ENCODE results near the gene TULP4.
"Not testable (repeated sequence)": the region's sequence is repeated elsewhere in the genome, so short reads cannot be mapped to it uniquely, and the experiment has no call there.

The TULP4 gene

DNA sequence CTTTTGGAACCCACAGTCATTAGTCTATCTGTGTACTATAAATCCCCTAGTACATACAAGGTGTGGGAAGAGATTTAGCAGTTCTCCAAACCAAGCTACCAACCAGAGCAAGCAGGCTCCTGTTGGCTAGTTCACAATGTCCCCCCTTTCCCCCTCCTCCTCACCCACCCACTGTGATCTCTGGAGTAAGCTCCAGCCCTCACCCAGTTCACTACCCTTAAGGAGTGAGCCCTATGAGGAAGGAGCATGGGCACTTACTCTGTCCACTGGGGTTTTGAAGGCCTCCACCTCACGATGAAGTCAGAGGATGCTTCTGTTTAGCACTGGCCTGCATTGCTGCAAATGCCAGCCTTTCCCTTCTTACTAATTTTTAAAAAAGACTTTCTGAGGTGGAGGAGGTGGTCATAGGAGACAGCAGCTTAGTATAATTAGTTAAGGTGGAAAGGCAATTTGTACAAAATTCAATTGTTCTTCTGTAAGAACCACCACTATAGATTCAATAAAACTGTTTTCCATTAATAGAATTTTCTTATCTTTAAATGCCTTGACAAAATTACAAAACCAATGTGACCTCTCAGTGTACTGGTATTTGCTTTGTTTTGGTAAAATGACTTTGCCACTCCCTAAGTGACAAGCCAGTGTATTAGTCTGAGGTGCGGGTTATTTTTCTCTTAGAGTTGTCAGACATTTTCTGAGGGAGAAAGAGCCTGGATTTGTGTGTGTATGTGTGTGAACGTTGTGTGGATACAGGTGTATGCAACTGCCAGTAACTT is 86.2 kb downstream of the TULP4 start:
- DNase-seq, result no peak

DNA sequence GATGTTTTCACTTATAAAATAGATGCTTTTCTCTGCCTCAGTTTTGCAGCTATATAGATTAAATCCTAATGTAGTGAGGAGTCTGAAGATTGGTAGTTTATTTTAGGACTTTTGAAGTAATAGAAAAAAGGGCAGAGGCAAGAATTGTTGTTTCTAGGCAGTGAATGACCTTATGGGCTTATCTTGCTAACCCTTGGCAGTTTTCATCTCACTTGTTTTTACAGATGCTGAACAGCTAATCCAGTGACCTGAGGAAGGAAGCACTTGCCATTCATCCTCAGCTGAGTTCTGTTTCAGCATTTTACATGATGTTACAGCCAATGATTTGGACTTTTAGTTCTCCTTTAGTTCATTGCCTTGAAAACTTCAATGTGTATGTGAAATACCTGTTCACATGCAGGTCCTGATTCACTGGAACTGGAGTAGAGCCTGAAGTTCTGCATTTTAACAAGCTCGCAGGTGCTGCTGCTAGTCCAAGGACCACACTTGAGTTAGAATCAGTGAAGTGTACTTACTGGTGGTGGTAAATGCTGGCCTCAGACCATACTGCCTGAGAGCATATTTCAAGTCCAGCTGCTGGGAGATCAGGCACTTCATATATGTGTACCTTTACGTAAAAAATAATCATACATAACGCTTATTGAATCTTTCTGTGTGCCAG is 86.9 kb downstream of the TULP4 start:
- no peak for DNase-seq

DNA sequence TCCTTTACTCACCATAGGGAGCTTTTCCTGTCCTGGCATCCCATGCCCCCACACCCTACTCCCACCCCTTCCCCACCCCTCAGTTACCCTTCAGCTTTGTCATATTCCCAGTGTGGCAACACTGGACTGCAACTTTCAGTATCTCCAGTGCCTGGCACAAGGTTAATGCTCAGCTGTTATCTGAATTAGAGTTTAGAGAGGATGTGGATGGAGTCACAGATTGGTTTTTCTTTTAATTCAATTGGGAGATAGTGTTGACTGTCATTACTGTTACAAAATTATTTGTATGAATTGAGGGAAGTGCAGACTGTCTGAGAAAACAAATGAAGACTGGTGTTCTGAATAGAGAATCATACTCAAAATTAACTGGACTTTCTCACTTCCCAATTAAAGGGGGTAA is 89.9 kb downstream of the TULP4 start:
- DNase-seq, result no peak

DNA sequence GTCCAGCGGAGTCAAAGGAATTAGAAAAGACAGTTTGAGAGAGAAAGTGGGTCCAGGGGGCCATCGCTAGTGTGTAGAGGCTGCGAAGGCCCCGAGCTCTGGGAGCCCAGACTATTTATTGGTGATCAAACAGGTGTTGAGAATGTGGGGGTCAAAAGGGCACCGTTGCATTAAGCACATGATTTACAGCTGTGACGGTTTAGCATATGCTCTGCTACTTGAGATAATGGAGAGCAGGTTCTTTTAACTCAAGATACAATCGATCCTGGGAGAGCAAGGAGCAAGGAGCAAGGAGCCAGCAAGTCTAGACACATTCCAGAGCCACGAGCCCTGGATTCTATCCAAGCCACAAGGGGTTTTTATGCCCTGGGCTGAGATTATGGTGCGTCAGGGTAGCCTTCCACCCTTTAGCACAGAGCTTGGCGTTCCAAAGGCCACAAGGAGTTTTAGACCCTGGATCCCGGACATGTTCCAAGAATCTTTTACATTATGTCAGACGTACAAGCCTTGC is 93.1 kb downstream of the TULP4 start:
- not testable (repeated sequence) for DNase-seq

DNA sequence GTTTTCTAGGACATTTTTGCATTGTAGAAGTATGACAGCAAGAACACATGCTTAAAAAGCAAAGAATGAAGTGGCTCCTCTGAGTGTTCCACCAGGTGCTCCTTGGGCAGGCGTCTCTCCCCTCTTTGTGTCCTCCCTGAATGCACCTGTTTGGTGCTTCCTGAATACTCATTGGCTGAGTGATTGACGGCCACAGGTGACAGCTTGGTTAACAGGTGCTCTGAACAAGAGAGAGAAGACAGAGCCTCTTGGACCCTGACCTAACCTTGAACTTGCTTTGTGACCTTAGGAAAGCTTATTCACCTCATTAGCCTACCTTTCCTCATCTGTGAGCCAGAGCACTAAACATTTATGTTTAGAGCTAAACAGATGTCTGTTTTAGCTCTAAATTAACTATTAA is 93.7 kb downstream of the TULP4 start:
- DNase-seq, result no peak

DNA sequence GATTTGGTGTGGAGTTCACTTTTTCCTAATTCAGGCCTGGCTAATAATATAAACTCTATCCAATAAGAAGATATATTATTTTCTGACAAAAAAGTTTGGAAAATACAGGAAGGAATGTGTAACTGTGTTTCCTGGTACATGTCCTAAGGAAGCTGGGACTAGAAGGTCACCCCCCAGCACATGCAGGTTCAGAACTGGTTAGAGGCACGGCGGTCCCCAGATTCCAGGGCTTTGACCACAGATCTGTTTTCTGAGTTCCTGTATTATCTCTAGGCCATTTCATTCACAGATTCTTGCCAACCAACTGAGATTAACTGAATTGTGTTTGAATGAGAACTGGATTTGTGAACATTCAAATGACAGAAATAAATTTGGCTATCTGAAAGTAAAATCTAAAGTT is 94.5 kb downstream of the TULP4 start:
- DNase-seq, result no peak

DNA sequence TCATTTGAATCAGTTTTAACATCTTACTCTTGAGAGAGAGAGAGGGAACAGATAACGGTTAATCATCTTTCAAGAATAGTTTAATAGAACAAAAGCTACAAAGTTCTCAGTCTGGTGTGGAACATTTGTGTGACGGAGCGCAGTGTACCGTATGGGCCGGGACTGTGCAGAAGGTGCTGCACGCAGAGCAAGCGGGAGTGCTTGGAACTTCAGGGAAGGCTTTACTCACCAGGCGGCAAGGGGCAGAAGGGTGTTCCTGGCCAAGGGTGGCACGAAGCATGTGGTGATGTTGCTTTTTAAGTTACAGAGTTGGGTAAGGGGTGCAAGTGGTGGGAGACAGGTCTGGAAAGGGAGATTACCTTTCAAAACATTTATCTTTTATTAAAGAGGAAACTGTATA is 95.7 kb downstream of the TULP4 start:
- no peak for DNase-seq

DNA sequence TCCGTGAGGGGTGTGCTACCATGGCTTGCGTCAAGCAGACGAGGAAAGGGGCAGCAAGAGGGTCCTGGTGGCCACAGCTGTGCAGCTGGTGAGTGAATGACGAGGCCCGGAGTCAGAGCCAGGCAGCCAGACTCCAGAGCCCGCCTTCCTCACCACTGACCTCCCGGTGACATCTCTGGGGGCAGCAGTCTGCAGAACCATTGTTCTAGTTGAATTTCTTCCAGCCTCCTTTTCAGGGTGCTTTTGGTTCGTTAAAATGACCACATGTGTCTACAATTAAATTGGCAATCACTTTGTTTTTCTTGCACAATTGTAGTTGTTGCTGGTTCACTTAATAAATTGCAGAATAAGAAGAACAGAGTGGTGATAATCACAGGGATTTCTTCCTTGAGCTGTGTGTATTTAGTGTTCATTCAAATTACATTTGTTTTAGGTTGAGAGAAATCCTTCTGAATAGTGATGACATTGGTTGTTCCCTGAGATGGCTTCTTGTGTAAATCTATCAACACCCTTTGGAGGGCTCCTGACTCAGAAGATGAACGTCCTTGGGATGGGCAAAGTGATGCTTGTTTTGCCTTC is 96.4 kb downstream of the TULP4 start:
- DNase-seq, result no peak

DNA sequence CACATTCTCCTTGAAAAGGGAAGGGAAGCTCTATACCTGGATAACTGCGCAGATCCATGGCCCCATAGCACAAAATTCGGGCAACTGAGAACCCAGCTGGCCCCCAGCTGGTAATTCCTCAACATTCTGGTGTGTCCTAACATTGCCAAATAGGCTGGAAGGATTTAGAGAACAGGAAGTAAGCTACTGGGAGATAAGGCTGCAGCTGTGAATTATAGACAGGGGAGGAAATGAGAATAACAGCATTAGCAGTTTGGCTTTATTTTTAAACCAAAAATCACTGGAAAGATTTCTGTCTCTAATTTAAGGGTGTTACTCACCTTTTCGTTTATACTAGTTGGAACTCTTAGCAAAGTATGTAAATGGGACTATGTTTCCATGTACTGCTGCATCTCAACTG is 97.2 kb downstream of the TULP4 start:
- DNase-seq, result no peak

DNA sequence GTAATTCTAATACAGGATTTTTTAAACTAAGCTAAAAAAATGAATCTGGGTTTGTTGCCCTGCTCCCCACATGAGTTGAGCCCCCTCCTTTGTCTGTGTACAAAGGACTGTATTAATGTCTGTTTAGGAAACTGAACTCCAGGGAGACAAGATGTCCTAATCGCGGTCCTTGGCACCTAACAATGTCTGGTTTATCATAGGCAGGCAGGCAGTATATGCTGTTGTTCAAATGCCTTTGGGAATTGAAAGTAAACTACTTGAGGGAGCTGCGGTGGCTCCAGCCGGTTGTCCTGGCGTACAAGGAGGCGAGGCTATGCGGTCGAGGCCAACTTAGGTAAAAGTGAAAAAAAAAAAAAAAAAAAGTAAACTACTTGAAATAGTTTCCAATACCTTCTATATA is 98.5 kb downstream of the TULP4 start:
- no peak for DNase-seq

DNA sequence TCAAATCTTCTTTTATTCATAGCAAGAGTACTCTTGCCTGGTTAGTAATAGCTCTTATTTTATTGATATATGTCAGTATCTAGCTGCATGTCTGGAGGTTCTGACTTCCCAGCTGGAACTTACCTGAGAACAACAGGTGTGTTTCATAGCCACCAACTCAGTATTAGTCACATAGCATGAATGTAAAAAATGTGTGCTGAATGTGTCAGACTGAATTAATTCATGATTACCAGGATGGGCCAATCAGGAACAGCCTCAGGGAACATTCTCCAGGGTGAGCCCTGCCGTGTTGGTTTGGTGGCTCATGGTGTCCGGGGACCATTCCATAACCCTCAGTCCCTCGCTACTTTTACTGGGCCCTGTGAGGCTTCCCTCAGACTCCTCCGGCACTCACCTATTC is 99.7 kb downstream of the TULP4 start:
- no peak for DNase-seq

DNA sequence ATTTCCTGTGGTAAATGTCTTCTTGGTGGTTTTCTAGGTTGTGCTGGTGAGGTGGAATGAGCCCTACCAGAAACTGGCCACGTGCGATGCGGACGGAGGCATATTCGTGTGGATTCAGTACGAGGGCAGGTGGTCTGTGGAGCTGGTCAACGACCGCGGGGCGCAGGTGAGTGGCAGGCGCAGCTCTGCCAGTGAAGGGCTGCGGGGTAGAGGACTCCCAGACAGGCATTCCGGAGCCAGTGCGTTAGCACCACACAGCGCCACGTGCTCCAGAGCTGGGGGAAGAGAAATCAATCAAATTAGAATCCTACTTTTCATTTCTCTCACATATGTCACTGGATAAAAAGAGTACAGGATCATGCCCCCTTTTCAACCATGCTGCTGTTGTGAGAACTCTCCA is 100.8 kb downstream of the TULP4 start:
- DNase-seq, result no peak

DNA sequence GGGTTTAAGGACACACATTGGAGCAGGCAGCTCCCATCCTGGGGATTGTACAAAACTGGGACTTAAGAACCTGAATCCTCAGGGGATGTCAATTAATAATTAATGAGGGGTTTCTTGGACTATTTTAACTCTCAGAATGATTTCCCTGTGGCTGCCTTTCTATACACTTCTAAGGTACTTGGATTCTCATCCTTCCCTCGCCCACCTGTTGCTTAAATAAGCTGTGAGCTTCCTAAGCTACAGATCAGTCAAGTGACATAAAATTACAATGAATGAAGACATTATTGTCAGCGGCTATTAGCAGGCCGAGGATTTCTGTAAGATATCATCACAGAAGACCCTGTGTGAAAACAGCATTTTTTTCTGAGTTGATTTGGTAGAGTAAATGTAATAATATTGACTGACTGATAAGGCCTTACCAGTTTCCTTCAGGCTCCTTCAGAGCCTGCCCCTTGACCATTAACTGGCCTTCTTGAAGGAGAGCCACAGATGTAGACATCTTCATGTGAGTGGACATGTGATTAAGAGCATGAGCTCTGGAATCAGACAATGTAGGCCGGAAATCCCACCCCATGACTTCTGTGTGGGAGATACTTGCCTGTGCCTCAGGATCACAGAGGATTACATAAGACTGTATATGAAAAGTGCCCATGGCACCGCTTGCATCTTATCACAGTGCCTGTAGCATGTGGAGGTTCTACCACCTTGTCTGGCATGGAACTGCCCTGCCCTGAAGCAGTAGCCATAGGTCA is 101.7 kb downstream of the TULP4 start:
- DNase-seq, result no peak

DNA sequence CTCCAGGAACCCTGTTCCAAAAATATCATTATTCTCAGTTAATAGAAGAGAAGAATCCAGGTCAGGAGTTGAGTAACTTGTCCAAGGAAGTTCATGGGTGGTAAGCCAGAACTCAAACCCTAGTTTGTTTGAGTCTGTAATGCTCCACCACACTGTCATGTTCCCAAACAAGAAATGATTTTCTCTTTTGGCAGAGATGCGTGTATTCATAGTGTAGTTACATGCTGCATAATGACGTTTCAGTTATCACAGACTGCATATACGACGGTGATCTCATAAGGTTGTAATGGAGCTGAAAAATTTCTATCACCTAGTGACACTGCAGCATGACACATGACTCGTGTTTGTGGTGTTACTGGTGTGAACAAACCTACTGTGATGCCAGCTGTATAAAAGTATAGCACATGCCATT is 102.6 kb downstream of the TULP4 start:
- no peak for DNase-seq

DNA sequence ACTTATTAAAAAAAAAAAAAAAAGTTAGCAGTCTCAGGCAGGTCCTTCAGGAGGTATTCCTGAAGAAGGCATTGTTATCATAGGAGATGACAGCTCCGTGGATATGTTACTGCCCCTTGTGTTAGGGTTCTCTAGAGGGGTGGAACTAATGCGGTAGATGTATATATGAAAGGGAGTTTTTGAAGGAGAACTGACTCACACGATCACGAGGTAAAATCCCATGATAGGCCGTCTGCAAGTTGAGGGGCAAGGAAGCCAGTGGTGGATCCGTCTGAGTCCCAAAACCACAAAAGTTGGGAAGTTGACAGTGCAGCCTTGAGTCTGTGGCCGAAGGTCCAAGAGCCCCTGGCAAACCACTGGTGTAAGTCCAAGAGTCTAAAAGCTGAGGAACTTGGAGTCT is 103.4 kb downstream of the TULP4 start:
- no peak for DNase-seq

DNA sequence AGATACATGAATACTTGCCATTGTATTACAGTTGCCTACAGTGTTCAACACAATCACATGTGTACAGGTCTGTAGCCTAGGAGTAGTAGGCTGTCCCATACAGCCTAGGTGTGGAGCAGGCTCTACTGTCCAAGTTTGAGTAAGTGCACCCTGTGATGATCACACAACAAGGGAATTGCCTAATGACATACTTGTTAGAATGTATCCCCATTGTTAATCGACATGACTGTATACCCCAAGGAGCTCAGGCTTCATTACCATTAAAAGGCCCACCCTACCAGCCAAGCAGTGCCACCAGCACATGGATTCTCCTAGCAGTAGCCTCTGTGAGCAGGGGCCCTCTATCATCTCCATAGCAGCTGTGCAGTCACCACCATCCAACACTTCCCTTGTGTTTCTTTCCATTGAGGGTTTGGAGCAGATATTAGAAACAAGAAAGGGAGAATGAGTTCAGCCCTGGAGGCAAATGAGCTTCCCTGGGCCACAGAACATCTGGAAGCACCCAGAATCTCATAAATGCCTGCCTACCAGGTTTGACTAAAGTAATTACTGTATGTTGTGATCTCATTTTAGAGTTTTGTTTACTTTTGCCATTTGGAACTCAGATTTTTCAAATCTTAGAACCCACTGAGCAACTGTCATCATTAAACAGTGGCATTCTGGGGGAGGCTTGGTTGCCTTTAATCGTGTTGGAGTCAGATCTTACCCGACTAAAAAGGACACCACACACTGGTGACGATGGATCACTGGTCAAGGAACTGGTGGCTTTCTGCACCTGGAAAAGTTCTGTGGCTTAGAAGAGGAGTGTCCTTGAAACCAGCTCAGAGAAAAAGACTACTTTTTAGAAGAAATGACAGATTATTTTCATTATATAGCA is 104.9 kb downstream of the TULP4 start:
- no peak for DNase-seq

DNA sequence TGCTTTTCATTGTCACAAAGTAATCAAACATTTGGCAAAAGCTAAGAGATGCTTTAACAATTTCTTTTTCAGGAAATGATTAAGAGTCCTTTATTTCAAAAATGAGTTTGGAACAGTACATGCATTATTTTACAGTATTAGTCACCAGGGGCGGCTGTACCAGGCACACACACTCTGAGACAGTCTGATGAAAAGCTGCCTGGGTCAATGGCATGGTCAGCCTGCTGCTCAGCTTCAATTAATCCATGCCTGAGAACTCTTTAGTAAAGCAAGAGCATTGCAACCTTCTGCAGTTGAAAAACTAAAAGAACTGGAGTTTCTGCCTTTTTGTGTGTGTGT is 105.5 kb downstream of the TULP4 start:
- DNase-seq, result no peak

DNA sequence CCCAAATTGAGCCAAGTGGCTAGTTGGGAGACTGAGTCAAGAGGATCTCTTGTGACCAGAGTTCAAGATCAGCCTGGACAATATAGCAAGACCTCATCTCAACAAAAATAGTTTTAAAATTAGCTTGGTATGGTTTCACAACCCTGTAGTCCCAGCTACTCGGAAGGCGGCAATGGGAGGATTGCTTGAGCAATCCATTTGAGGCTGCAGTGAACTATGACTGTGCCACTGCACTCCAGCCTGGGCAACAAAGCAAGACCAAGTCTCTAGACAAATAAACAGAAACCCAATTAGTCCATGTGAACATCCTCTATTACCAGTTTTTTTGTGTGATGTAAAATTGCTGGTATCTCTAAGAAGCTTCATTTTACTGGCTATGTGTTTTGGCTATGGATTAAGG is 106.2 kb downstream of the TULP4 start:
- DNase-seq, result no peak

DNA sequence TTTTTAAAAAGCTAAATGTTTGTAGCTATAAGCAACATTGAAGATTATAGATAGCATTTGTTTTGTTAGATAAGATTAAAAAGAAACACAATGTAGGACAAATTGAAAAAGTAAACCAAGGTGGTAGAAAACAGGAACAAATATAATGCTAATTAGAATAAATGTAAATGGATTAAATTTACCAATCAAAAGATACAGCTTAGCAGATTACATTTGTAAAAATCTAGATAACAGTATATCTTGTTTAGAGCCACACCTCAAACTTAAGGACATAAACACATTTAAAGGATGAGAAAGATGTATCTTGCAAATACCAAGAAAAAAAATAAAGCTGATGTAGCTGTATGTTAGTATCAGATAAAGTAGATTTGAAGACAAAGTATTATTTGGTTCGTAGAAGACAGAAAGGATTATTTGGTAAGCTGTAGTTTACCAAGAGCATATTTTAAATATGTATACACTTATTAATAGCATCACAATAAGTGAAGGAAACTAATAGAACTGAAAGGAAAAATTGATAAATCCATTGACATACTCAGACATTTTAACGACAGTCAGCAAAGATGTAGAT is 107.2 kb downstream of the TULP4 start:
- DNase-seq, result no peak

DNA sequence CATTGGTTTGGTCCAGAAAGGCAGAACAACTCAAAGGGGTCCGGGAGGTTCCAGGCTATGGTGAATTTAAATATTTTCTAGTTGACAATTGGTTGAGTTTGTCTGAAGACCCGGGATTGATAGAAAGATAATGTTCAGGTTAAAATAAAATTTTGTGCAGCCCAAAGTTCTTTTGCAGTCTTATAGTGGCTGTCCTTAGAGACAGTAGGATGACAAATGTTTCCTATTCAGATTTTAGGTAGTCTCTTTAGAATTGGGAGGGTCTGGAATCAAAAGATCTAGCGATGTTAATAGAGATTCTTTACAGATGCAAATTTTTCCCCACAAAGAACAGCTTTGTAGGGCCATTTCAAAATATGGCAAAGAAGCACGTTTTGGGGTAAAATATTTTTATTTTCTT is 109.1 kb downstream of the TULP4 start:
- DNase-seq, result no peak

DNA sequence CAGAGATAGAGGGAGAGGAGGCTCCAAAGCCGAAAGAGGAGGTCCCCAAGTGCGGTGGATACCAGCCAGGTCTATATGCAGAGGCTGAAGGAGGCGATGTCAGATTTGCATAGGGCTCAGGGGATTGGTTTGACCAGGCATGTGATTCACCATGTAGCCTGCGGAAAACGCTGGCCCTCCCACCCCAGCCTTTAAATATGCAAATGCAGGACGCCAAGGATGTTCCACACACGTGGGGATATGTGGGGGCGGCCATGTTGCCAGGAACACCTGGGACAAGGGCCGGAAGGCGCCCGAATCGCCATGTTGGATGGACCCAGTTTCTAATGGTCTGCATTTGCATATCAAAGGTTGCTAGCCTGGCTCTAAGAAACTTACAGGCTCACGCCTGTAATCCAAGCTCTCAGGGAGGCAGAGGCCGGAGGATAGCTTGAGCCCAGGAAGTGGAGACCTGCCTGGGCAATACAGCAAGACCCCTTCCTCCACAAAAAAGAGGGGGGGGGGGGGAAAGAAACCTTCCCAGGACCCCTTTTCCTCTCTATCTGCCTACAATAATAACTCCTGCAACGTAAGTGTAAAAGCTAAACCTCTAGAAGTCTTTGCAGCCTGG is 110.5 kb downstream of the TULP4 start:
- DNase-seq, result no peak

DNA sequence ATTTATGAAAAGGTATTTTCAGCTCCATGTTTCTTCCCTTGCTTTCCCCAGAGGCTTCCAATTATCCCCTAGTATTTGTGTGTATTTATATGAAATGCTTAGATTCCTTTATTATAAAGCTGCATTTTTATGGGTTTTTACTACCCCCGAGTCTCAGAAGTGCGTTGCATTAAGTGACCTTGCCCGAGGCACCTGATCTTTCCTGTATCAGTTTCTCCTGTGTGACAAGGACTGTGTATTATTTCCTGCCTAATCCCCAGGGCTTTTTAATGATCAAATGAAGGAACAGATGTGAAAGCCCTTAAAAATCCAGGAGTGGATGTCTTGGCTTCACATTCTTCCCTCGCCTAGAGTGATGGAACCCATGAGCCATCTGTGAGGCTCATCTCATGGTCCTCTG is 118.8 kb downstream of the TULP4 start:
- DNase-seq, result no peak

Data from NCI-H2107 (cell line).